HFFc6 (cell line): ENCODE data around the gene ENTPD6. TPM values are rescaled to one million over a fixed set of nuclear protein-coding genes. Genes with fewer than 3 reads are reported as not detected.
A peak's percentile ranks its signal among the peaks of the same experiment; 100 is the strongest.
"Not testable (repeated sequence)": the region's sequence is repeated elsewhere in the genome, so short reads cannot be mapped to it uniquely, and the experiment has no call there.

Experiments used
- DNase-seq: peaks from one replicate; pipeline ENCODE4 v3.0.0-alpha.2; 2018
- H3K27ac Mint-ChIP-seq: 2 replicates; pipeline ENCODE4 v1.8.0; 2020; ENCODE audit warnings: mild to moderate bottlenecking, mixed read lengths
- H3K27me3 Mint-ChIP-seq: 2 replicates; pipeline ENCODE4 v1.8.0; 2021; ENCODE audit warnings: mild to moderate bottlenecking, moderate library complexity, mixed read lengths; ENCODE audit not compliant: insufficient read depth
- H3K36me3 Mint-ChIP-seq: 2 replicates; pipeline ENCODE4 v1.8.0; 2021; ENCODE audit warnings: low read depth, mixed read lengths
- H3K4me1 Mint-ChIP-seq: 2 replicates; pipeline ENCODE4 v1.8.0; 2020; ENCODE audit warnings: low read depth, mixed read lengths
- H3K4me3 Mint-ChIP-seq: 2 replicates; pipeline ENCODE4 v1.8.0; 2020; ENCODE audit warnings: mild to moderate bottlenecking, moderate library complexity, mixed read lengths
- H3K9me3 Mint-ChIP-seq: 2 replicates; pipeline ENCODE4 v1.8.0; 2020; ENCODE audit warnings: mild to moderate bottlenecking, mixed read lengths
- total RNA-seq, 6 experiments: library from RNA; stranded (reverse); fragmentation: NEBNext Ultra II Directional; extraction: Animal tissue kit (Norgen Biotek cat#: 25700); gene quantifications; 2 replicates in 1 of 6; 3 replicates in 5 of 6; pipeline ENCODE4 v1.2.3, GENCODE V29; 2021
- TF ChIP-seq, protein P1 (sequence below): fragments of 200-600 bp; sonication (generic); IDR thresholded peaks from 2 replicates; pipeline ENCODE4 v1.5.0; 2021; ENCODE audit warnings: antibody characterized with exemption, mild to moderate bottlenecking

Gene ENTPD6
- total RNA-seq, 6 experiments from 2014 or later: 46.2 to 53.2 (median 51.6) TPM

DNA sequence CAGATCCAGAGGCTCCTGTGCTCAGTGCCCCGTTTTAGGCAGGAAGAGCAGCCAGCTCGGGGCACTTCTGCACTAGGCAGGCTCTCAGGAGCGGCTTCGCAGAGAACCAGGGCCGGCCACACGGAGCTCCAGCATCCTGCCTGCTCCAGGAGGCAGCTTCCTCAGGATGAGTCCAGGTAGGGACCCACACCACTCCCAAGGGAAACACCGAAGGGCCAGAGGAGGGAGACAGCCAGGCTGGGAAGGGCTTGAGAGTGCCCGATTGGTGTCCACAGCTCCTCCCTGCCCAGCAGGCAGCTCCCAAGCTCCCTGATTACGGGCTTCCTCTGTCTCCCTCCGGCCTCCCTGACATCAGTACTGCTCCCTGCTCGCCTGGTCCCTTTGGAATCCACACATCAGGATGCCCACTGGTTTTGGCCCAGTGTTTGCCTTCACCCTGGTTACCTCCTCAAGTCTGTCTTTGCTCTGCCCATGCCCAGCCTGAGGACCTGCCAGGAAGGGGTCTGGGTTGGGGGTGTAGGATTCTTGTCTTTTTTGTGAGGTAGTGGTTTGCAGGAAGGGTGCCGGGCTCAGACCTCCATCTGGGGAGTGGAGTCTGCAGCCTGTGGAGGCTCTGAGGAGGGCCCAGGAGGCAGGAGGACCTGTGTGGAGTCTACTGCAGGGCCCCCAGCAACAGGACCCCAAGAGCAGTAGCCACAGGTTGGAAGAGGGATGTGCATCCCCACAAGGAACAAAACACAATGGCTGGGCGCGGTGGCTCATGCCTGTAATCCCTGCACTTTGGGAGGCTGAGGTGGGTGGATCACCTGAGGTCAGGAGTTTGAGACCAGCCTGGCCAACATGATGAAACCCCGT lies 41.2 kb downstream of the ENTPD6 start:
- H3K27ac Mint-ChIP-seq: peak overlapping the region; percentile 97
- no peak for DNase-seq
- no peaks in the 10 kb centered on the region; the same call in 1 of the 2 replicates for H3K36me3 Mint-ChIP-seq
- no peaks in the 10 kb centered on the region for H3K9me3 Mint-ChIP-seq
- H3K4me3 Mint-ChIP-seq: no peak overlapping the region
- TF ChIP-seq, protein P1, sequence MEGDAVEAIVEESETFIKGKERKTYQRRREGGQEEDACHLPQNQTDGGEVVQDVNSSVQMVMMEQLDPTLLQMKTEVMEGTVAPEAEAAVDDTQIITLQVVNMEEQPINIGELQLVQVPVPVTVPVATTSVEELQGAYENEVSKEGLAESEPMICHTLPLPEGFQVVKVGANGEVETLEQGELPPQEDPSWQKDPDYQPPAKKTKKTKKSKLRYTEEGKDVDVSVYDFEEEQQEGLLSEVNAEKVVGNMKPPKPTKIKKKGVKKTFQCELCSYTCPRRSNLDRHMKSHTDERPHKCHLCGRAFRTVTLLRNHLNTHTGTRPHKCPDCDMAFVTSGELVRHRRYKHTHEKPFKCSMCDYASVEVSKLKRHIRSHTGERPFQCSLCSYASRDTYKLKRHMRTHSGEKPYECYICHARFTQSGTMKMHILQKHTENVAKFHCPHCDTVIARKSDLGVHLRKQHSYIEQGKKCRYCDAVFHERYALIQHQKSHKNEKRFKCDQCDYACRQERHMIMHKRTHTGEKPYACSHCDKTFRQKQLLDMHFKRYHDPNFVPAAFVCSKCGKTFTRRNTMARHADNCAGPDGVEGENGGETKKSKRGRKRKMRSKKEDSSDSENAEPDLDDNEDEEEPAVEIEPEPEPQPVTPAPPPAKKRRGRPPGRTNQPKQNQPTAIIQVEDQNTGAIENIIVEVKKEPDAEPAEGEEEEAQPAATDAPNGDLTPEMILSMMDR: no peak
- peaks cover 62% of the 10 kb centered on the region for H3K4me1 Mint-ChIP-seq
- peaks cover 4% of the 10 kb centered on the region for H3K27me3 Mint-ChIP-seq

DNA sequence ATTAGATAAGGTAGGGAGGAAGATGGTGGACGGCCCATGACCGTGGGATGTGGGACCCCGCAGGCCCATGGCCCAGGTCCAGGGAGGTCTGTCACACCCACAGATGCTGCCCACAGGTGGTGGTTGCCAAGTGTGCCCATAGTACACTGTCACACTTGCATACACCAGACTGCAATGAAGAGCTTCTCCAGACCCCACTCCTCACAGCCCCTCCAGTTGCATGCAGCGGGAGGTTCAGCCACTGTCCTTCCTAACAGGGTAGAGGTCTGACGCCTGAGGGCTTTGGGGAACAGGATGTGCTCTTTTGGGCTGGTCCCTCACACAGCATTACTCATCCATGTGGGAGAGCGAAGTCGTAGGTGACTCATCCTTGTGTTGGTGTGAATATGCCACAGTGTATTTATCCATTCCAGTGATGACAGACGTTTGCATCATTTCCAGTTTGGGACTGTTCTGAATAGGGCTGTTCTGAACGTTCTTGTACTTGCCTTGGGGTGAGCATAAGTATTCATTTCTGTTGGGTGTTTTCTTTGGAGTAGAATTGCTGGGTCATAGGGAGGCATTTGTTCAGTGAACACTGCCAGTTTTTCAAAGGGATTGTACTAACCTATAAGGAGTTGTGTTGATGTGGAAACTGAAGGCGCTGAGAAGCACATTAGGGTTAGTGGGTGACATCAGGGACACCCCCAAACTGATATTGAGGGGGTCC lies 42.3 kb downstream of the ENTPD6 start:
- H3K27me3 Mint-ChIP-seq: peaks cover 4% of the 10 kb centered on the region
- no peaks in the 10 kb centered on the region for H3K36me3 Mint-ChIP-seq

DNA sequence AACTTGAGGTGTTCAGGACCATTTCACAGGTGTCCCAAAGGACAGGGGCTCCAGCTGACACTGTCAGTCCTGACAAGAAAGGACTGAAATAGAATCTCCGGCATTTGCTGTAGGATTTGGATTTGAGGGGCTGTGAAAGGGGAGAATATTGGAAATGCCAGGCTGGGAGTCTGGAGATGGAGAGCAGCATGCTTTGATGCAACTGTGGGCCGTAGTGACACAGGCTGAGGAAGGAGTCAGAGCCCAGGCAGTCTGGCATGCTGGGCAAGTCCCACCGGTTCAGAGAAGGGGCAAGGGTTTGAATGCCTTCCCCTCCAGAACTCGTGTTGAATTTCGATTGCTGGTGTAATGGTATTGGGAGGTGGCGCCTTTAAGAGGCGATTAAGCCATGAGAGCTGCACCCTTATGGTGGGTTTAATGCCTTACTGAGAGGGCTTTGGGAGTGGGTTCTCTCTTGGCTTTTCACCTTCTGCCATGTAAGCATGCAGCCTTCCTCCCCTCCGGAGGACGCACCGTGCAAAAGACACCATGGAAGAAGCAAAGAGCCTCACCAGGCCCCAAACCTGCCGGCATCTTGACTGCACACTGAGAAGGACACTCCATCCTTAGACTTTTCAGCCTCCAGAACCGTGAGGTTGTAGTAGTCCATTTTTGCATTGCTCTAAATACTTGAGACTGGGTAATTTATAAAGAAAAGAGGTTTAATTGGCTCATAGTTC lies 43.0 kb downstream of the ENTPD6 start:
- no peak for DNase-seq

More for the DNA sequence above, 42.3 kb downstream of the ENTPD6 start:
- no peaks in the 10 kb centered on the region for H3K9me3 Mint-ChIP-seq
- DNase-seq: peak; percentile 99
- TF ChIP-seq, protein P1: no peak
- peaks cover 69% of the 10 kb centered on the region for H3K4me1 Mint-ChIP-seq
- H3K27ac Mint-ChIP-seq: peak overlapping the region; percentile 97
- H3K4me3 Mint-ChIP-seq: peak overlapping the region; percentile 74

DNA sequence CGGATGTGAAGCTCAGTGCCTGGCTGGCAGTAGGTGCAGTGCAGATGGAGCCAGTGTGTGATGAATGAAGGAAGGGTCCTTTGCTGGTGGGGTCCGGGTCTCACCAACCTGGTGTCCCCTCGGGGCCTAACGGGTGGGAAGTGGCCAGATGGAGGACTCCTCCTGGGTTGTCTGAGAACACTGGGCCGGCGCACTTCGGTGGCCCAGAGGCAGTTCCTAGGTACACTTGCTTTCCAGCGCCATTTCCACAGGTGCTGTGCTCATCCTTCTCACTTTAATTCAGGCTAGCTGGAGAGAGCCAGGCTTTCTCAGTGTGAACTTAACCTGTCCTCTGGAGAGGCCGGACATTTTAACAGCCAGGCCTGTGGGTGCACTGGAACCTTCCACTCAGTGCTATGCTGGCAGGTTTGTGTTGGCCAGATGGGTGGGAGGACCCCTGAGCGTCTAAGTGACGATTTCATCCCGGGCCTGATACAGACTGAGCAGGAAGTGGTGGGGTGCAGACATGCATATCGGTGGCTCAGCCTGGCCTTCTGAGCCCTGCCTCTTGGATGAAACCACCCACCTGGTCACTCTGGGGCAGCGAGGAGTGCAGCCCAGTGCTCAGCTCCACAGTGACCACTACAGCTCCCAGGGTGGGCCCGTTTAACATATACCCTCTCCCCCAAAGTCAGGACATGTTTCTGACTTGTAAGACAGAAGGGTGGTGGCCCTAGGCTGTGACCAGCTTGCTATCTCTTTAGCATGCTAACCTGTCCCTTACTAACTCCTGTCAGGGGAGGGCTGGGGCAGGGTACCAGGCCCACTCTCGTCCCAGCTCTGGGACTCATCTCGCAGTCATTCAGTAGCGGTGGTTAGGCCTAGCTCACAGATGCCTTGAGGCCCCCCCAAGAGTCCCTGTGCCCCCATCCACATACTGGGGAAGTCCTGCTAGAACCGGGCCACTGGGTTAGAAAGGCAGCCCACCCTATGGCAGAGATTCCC lies 44.2 kb downstream of the ENTPD6 start:
- 0 out of 2 replicates have a peak, but pooled peaks cover 4% of the 10 kb centered on the region for H3K36me3 Mint-ChIP-seq
- H3K27me3 Mint-ChIP-seq: peaks cover 7% of the 10 kb centered on the region
- H3K4me1 Mint-ChIP-seq: peaks cover 50% of the 10 kb centered on the region
- TF ChIP-seq, protein P1: no peak
- H3K27ac Mint-ChIP-seq: peak overlapping the region; percentile 97; the same call in 1 of the 2 replicates
- no peak for DNase-seq
- H3K9me3 Mint-ChIP-seq: no peaks in the 10 kb centered on the region
- H3K4me3 Mint-ChIP-seq: no peak overlapping the region

More for the DNA sequence above, 43.0 kb downstream of the ENTPD6 start:
- H3K27ac Mint-ChIP-seq: peak overlapping the region; percentile 97
- TF ChIP-seq, protein P1: no peak
- H3K4me1 Mint-ChIP-seq: peaks cover 62% of the 10 kb centered on the region
- H3K4me3 Mint-ChIP-seq: peak overlapping the region; percentile 74
- peaks cover 5% of the 10 kb centered on the region for H3K27me3 Mint-ChIP-seq
- H3K9me3 Mint-ChIP-seq: no peaks in the 10 kb centered on the region
- 0 out of 2 replicates have a peak, but pooled peaks cover 3% of the 10 kb centered on the region for H3K36me3 Mint-ChIP-seq

DNA sequence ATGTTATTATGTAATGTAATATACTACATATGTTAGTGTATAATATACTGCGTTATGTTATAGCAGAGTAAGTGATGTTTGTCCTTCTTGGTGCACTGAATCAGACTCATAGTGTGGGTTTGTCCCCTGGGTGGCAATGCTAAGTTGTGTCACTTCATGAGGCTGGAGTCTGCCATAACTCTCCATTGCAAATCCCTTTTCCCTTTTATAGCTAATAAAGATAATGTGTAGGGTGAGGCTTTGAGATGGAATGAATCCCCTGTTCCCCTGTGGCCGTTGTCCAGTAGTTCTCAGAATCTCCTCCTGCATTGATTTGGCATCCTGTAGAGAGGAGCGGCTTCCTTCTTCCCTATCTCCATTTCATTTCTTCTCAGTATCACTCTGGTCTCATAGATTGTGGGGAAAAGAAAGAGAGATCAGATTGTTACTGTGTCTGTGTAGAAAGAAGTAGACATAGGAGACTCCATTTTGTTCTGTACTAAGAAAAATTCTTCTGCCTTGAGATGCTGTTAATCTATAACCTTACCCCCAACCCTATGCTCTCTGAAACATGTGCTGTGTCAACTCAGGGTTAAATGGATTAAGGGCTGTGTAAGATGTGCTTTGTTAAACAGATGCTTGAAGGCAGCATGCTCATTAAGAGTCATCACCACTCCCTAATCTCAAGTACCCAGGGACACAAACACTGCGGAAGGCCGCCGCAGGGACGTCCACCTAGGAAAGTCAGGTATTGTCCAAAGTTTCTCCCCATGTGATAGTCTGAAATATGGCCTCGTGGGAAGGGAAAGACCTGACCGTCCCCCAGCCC lies 45.5 kb downstream of the ENTPD6 start:
- H3K27me3 Mint-ChIP-seq, DNase-seq, H3K9me3 Mint-ChIP-seq, H3K4me3 Mint-ChIP-seq, H3K36me3 Mint-ChIP-seq: not testable (repeated sequence)
- H3K27ac Mint-ChIP-seq: peak overlapping the region; percentile 53
- peaks cover 45% of the 10 kb centered on the region for H3K4me1 Mint-ChIP-seq

DNA sequence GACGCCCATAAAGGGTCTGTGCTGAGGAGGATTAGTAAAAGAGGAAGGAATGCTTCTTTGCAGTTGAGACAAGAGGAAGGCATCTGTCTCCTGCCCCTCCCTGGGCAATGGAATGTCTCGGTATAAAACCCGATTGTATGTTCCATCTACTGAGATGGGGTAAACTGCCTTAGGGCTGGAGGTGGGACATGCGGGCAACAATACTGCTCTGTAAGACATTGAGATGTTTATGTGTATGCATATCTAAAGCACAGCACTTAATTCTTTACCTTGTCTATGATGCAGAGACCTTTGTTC lies 46.1 kb downstream of the ENTPD6 start:
- H3K9me3 Mint-ChIP-seq, DNase-seq, H3K27me3 Mint-ChIP-seq, H3K4me3 Mint-ChIP-seq, H3K36me3 Mint-ChIP-seq: not testable (repeated sequence)
- H3K27ac Mint-ChIP-seq: peak overlapping the region; percentile 53
- peaks cover 48% of the 10 kb centered on the region for H3K4me1 Mint-ChIP-seq
